Measurements from ENCODE around the gene TNRC18.

GRCh38 chr7:5450549-5451327 is 27.1 kb upstream of the TNRC18 start:
- TF ChIP-seq, protein P1, sequence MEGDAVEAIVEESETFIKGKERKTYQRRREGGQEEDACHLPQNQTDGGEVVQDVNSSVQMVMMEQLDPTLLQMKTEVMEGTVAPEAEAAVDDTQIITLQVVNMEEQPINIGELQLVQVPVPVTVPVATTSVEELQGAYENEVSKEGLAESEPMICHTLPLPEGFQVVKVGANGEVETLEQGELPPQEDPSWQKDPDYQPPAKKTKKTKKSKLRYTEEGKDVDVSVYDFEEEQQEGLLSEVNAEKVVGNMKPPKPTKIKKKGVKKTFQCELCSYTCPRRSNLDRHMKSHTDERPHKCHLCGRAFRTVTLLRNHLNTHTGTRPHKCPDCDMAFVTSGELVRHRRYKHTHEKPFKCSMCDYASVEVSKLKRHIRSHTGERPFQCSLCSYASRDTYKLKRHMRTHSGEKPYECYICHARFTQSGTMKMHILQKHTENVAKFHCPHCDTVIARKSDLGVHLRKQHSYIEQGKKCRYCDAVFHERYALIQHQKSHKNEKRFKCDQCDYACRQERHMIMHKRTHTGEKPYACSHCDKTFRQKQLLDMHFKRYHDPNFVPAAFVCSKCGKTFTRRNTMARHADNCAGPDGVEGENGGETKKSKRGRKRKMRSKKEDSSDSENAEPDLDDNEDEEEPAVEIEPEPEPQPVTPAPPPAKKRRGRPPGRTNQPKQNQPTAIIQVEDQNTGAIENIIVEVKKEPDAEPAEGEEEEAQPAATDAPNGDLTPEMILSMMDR (IDR thresholded peaks at IDR 0.05) = peak; percentile 48 to 79 (median 68)
- no peak for TF ChIP-seq POLR2A (IDR thresholded peaks at IDR 0.05)
- no peak for TF ChIP-seq POLR2AphosphoS5 (IDR thresholded peaks at IDR 0.05)
